HG02852 (cell line): ENCODE data around the gene ZKSCAN5.
A peak's percentile ranks its signal among the peaks of the same experiment; 100 is the strongest.
"Not testable (repeated sequence)": the region's sequence is repeated elsewhere in the genome, so short reads cannot be mapped to it uniquely, and the experiment has no call there.

Experiments used
- ATAC-seq: cut with Tn5 transposase; IDR thresholded peaks from one replicate; pipeline ENCODE4 v1.9.1; 2021; ENCODE audit warnings: mild to moderate bottlenecking, moderate library complexity; ENCODE audit not compliant: unreplicated experiment

Gene ZKSCAN5

DNA sequence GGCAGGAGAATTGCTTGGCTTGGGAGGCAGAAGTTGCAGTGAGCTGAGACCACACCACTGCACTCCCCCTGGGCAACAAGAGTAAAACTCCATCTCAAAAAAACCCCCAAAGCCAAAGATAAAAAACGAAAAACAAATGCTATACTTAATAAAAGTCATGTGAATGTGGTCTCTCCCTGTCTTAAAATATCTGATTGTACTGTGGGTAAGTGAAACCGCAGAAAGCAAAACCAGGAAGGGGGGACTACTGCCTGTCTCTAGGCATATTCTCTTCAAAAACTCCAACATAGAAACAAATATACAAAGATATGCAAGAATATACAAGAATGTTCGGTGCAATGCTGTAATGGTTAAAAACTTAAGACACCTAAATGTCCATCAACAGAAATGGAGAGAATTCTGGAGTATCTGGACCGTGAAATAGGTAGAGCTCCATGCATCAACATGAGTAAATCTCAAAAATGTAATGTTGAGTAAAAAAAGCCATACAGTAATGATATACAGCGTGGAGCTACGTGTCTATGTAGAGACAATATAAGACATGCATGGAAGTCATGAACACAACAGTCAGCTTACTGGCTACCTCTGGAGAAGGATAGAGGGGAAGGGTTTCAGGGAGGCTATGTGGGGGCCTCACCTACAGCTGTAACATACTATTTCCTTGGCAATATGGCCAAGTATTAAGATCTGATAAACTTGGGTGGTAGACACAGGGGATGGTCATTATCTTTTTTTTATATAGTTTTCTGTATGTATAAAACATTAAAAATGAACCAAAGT is 6.5 kb upstream of the ZKSCAN5 start:
- no peak for ATAC-seq

- no peak for ATAC-seq
Observed at GRCh38 chr7:99498546-99498944, 5.9 kb upstream of the ZKSCAN5 start.

DNA sequence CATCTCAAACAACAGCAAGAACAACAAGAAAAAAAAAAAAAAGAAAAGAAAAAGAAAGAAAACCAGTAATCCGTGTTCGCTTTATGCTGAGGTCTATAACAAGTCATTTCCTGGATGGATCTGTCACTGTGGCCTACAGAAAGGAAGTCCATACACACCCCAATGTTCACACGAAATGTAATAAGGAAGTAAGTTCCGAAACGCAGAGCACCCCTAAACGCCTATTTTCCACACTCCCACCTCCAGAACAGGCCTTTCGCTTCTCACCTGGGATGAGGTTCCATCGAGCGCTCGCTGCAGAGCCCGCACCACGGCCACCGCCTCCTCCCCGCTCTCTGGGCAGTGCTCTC is 5.1 kb upstream of the ZKSCAN5 start:
- peak; percentile 3 for ATAC-seq

- ATAC-seq = peak; percentile 39
Observed at GRCh38 chr7:99499721-99500636, 4.5 kb upstream of the ZKSCAN5 start, which contains the start of gene ZNF394. ZNF394 (minus strand) TSS chr7:99500281; CDS start chr7:99500093, 188 bp downstream.

DNA sequence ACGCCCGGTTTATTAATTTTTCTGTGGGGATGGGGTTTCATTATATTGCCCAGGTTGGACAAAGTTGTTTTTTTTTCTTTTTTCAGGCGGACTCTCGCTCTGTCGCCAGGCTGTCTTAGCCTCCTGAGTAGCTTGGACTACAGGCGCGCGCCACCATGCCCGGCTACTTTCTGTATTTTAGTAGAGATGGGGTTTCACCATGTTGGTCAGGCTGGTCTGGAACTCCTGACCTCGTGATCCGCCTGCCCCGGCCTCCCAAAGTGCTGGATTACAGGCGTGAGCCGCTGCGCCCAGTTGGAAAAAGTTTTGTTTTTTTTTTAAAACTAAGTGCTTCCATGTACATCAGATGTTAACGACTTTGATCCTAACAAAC is 3.8 kb upstream of the ZKSCAN5 start:
- ATAC-seq = no peak

DNA sequence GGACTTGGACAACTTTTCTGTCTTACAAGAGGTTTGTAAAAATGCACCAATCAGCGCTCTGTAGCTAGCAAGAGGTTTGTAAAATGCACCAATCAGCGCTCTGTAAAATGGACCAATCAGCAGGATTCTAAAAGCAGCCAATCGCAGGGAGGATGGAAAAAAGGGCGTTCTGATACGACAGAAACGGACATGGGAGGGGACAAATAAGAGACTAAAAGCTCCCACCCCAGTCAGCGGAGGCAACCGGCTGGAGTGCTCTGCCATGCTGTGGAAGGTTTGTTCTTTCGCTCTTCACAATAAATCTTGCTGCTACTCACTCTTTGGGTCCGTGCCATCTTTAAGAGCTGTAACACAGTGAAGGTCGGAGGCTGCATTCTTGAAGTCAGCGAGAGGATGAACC is 3.2 kb upstream of the ZKSCAN5 start:
- not testable (repeated sequence) for ATAC-seq

- peak; percentile 80 for ATAC-seq
Observed at GRCh38 chr7:99504281-99504602, 220 bp upstream of the ZKSCAN5 start.

DNA sequence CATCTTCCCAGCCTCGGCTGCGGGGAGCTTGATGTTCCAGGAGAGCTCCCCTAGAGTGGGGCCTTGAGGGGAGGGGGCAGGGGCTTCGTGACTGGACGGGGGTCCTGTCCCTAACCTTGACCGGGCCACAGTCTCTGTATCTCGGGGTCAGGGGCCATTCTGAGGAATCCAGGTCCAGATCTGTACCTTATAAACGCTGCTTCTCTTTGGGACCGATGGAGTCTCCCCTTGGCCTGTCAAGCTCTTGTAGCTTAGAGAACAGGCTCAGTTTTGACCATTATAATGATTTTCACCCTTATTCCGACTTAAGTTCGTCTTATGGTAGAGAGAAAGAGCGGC is 831 bp downstream of the ZKSCAN5 start:
- ATAC-seq = peak; percentile 9

GRCh38 chr7:99514050-99514449 is 9.6 kb downstream of the ZKSCAN5 start:
- no peak for ATAC-seq

GRCh38 chr7:99521399-99521798 is 16.9 kb downstream of the ZKSCAN5 start:
- no peak for ATAC-seq

- ATAC-seq = no peak
Observed at GRCh38 chr7:99525713-99526440, 21.4 kb downstream of the ZKSCAN5 start.

DNA sequence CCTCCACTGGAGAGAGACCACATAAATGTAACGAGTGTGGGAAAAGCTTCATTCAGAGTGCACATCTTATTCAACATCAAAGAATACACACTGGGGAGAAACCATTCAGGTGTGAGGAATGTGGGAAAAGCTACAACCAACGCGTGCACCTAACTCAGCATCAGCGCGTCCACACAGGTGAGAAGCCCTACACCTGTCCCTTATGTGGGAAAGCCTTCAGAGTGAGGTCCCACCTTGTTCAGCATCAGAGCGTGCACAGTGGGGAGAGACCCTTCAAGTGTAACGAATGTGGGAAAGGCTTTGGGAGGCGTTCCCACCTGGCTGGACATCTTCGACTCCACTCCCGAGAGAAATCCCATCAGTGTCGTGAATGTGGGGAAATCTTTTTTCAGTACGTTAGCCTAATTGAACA is 26.9 kb downstream of the ZKSCAN5 start:
- no peak for ATAC-seq

- no peak for ATAC-seq
Observed at GRCh38 chr7:99535667-99536066, 31.2 kb downstream of the ZKSCAN5 start.

- ATAC-seq = no peak
Observed at GRCh38 chr7:99539213-99539811, 34.9 kb downstream of the ZKSCAN5 start.

- no peak for ATAC-seq
Observed at GRCh38 chr7:99540542-99540941, 36.1 kb downstream of the ZKSCAN5 start.

DNA sequence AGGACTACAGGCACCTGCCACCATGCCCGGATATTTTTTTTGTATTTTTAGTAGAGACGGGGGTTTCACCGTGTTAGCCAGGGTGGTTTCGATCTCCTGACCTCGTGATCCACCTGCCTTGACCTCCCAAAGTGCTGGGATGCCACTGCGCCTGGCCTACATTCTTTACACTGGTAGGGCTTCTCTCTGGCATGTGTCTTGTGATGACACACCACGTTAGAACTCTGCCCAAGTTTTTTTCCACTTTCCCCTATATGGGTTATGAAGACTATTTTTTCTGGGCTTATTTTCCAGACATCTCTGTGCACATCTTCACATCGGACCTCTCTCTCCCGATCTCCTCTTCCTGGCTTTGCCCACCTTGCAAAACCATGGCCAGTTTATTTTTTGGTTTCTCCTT is 36.8 kb downstream of the ZKSCAN5 start:
- ATAC-seq = no peak

DNA sequence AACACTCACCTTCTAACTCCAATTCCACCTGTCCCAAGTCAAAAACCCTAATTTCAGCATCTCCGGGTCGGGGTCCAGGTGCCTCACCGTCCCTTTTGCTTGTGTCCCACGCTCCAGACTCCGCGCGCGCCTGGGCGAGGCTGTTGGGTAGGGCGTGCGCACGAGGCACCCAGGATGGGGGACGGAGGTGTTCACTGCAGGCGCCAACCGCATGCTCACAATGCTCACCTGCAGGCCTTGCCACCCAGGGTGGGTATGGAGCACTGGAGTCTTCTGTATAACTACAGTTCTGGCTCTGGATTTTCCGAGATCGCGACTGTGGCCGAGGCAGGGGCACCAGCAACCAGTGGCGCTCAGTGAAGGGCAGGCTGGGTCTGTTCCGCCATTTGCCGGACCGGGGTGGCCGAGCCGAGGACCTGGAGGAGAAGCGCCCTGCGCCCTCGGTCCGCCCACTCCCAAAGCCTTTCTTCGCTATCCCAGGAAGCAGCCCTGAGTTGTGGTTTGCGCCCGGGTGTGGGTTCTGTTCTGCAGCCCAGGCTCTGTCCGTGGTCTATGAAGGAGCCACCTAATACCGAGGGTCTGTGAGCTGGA is 38.7 kb downstream of the ZKSCAN5 start:
- ATAC-seq = no peak

DNA sequence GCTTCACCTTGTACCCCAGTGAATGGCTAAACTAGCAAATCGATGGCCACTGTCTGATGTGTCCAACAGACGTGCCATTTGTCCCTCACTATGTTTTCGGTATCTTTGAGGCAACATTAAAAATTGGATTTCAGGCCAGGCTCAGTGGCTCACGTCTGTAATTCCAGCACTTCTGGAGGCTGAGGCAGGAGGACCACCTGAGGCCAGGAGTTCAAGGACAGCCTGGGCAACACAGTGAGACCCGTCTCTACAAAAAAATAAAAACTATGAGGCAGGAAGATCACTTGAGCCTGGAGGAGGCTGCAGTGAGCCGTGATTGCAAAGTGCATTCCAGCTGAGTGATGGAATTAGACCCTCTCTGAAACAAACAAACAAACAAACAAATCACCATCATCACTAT is 39.5 kb downstream of the ZKSCAN5 start:
- ATAC-seq = no peak

DNA sequence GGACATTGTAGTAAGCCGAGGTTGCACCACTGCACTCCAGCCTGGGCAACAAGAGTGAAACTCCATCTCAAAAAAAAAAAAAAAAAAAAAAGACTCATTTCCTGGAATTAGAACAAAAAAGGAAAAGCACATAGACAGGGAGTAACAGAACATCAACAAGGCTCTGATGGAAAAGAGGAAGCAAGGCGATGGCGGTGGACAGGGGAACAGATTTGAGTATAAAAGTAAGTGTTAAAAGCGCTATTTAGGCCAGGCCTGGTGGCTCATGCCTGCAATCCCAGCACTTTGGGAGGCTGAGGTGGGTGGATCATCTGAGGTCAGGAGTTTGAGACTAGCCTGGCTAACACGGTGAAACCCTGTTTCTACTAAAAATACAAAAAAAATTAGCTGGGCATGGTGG is 40.8 kb downstream of the ZKSCAN5 start:
- not testable (repeated sequence) for ATAC-seq

DNA sequence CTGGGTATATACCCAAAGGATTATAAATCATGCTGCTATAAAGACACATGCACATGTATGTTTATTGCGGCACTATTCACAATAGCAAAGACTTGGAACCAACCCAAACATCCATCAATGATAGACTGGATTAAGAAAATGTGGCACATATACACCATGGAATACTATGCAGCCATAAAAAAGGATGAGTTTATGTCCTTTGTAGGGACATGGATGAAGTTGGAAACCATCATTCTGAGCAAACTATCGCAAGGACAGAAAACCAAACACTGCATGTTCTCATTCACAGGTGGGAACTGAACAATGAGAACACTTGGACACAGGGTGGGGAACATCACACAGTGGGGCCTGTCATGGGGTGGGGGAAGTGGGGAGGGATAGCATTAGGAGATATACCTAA is 45.1 kb downstream of the ZKSCAN5 start:
- not testable (repeated sequence) for ATAC-seq

DNA sequence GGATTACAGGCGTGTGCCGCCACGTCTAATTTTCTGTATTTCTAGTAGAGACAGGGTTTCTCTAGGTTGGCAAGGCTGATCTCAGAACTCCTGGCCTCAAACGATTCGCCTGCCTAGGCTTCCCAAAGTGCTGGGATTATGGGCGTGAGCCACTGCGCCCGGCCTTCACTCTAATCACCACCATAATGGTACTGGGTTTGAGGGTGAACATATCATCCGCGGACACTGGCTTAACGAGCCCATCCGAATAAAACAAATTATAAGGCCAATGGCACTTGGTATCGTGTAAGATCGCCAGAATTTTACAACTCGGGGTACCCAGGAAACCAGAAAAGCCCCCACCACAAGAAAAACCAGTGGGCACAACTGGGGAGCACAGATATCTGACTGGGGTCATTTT is 46.9 kb downstream of the ZKSCAN5 start:
- no peak for ATAC-seq
